Measurements from ENCODE around the gene CACNB4. TPM values are rescaled to one million over a fixed set of nuclear protein-coding genes. Genes with fewer than 3 reads are reported as not detected.
"Not testable (repeated sequence)": the region's sequence is repeated elsewhere in the genome, so short reads cannot be mapped to it uniquely, and the experiment has no call there.

CACNB4 gene
- total and polyA plus RNA-seq, 4 donors = 13.8 to 62.9 (median 23.6) TPM

DNA sequence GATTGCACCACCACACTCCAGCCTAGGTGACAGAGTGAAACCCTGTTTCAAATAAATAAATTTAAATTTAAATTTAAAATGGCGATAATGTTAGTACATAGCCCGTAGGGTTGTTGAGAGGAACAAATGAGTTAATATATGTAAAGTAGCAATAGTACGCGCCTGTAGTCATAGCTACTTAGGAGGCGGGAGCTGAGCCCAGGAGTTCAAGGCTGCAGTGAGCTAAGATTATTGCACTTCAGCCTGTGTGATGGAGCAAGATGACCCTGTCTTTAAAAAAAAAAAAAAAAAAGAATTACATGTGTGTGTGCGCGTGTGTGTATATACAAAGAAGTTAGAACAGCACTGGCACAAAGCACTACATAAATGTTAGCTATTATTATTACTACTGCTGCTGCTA, 153.2 kb downstream of the CACNB4 start:
- Histone ChIP-seq H3K27me3 (ENCODE audit: control insufficient read depth, insufficient read depth, low read length) (no peaks in the 10 kb centered on the region), H3K27ac (ENCODE audit: low read depth, low read length) (no peak overlapping the region), H3K9me3 (ENCODE audit: control insufficient read depth, insufficient read depth, low read length) (peaks cover 2% of the 10 kb centered on the region), H3K4me3 (ENCODE audit: low read depth, low read length) (no peak overlapping the region), H3K36me3 (ENCODE audit: control insufficient read depth, insufficient read depth, low read length) (no peaks in the 10 kb centered on the region), H3K4me1 (ENCODE audit: control insufficient read depth, insufficient read depth, low read length) (peaks cover 12% of the 10 kb centered on the region)
- DNase-seq (ENCODE audit: low read depth in 4 of 6, low spot score in 6 of 6) = no peak
- 100% methylated on average over 3 of the region's 7 CpGs for WGBS (ENCODE audit: insufficient coverage)

DNA sequence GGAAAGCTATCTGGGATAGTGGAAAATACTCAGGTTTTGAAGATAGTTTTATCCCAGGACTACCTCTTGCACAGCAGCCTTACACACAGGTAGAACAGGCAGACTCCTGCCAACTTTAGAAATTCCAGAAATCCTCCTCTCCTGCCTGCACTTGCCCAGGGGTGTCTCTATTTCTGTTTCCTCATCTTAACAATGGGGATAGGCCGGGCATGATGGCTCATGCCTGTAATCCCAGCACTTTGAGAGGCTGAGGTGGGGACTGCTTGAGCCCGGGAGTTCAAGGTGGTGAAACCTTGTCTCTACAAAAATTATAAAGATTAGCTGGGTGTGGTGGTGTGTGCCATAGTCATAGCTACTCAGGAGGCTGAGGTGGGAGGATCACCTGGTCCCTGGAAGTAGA, 153.7 kb downstream of the CACNB4 start:
- 100% methylated on average over 1 of the region's 2 CpGs for WGBS (ENCODE audit: insufficient coverage)
- Histone ChIP-seq H3K4me3 (ENCODE audit: low read depth, low read length) (no peak overlapping the region), H3K36me3 (ENCODE audit: control insufficient read depth, insufficient read depth, low read length) (no peaks in the 10 kb centered on the region), H3K4me1 (ENCODE audit: control insufficient read depth, insufficient read depth, low read length) (peaks cover 12% of the 10 kb centered on the region), H3K9me3 (ENCODE audit: control insufficient read depth, insufficient read depth, low read length) (peaks cover 2% of the 10 kb centered on the region), H3K27me3 (ENCODE audit: control insufficient read depth, insufficient read depth, low read length) (no peaks in the 10 kb centered on the region), H3K27ac (ENCODE audit: low read depth, low read length) (no peak overlapping the region)
- no peak for DNase-seq (ENCODE audit: low read depth in 4 of 6, low spot score in 6 of 6)

DNA sequence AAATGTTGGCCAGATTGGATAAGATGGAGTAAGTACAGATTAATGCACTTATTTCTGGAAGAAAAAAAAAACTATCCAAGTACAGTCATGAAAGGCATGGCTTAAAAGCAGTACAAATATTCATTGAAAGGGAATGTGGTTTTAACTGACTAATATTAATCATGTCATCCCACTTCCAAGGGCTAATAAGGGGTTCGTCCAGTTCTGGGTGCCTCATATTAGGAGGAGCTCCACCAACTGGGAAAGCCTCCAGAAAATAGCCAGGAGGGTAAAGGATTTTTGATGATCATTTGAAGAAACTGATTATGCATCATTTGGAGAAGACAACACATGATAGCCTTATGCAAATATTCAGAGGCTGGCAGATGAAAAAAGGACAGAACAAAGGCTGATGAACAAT, 155.4 kb downstream of the CACNB4 start:
- no peaks in the 10 kb centered on the region for H3K27me3 ChIP-seq (ENCODE audit: control insufficient read depth, insufficient read depth, low read length)
- peaks cover 12% of the 10 kb centered on the region for H3K4me1 ChIP-seq (ENCODE audit: control insufficient read depth, insufficient read depth, low read length)
- DNase-seq (ENCODE audit: low read depth in 4 of 6, low spot score in 6 of 6) = no peak
- H3K9me3 ChIP-seq (ENCODE audit: control insufficient read depth, insufficient read depth, low read length) = peaks cover 2% of the 10 kb centered on the region
- H3K27ac ChIP-seq (ENCODE audit: low read depth, low read length) = no peak overlapping the region
- no peaks in the 10 kb centered on the region for H3K36me3 ChIP-seq (ENCODE audit: control insufficient read depth, insufficient read depth, low read length)
- no CpG with 5 or more reads among the region's 1 CpG for WGBS (ENCODE audit: insufficient coverage)
- no peak overlapping the region for H3K4me3 ChIP-seq (ENCODE audit: low read depth, low read length)

DNA sequence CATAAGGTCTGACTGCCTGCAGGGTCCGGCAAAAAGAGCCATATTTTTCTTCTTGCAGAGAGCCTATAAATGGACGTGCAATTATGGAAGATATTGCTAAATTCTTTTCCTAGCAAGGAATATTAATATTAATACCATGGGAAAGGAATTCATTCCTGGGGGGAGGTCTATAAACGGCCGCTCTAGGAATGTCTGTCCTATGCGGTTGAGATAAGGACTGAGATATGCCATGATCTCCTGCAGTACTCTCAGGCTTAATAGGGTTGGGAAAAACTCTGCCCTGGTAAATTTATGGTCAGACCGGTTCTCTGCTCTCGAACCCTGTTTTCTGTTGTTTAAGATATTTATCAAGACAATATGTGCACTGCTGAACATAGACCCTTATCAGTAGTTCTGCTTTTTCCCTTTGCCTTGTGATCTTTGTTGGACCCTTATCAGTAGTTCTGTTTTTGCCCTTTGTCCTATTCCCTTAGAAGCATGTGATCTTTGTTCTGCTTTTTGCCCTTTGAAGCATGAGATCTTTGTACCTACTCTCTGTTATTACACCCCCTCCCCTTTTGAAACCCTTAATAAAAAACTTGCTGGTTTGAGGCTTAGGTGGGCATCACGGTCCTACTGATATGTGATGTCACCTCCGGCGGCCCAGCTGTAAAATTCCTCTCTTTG, 156.2 kb downstream of the CACNB4 start:
- DNase-seq (ENCODE audit: low read depth in 4 of 6, low spot score in 6 of 6) = not testable (repeated sequence)

GRCh38 chr2:151937966-151938365, 160.9 kb downstream of the CACNB4 start:
- Histone ChIP-seq H3K4me1 (ENCODE audit: control insufficient read depth, insufficient read depth, low read length) (no peaks in the 10 kb centered on the region), H3K36me3 (ENCODE audit: control insufficient read depth, insufficient read depth, low read length) (no peaks in the 10 kb centered on the region), H3K9me3 (ENCODE audit: control insufficient read depth, insufficient read depth, low read length) (peaks cover 2% of the 10 kb centered on the region), H3K27me3 (ENCODE audit: control insufficient read depth, insufficient read depth, low read length) (no peaks in the 10 kb centered on the region), H3K4me3 (ENCODE audit: low read depth, low read length) (no peak overlapping the region), H3K27ac (ENCODE audit: low read depth, low read length) (no peak overlapping the region)
- DNase-seq (ENCODE audit: low read depth in 4 of 6, low spot score in 6 of 6) = no peak

More for the DNA sequence above, 156.2 kb downstream of the CACNB4 start:
- H3K4me3 ChIP-seq (ENCODE audit: low read depth, low read length); H3K36me3 ChIP-seq (ENCODE audit: control insufficient read depth, insufficient read depth, low read length); H3K27ac ChIP-seq (ENCODE audit: low read depth, low read length); H3K27me3 ChIP-seq (ENCODE audit: control insufficient read depth, insufficient read depth, low read length); H3K9me3 ChIP-seq (ENCODE audit: control insufficient read depth, insufficient read depth, low read length): not testable (repeated sequence)
- WGBS (ENCODE audit: insufficient coverage) = 100% methylated on average over 3 of the region's 10 CpGs
- H3K4me1 ChIP-seq (ENCODE audit: control insufficient read depth, insufficient read depth, low read length) = peaks cover 10% of the 10 kb centered on the region

DNA sequence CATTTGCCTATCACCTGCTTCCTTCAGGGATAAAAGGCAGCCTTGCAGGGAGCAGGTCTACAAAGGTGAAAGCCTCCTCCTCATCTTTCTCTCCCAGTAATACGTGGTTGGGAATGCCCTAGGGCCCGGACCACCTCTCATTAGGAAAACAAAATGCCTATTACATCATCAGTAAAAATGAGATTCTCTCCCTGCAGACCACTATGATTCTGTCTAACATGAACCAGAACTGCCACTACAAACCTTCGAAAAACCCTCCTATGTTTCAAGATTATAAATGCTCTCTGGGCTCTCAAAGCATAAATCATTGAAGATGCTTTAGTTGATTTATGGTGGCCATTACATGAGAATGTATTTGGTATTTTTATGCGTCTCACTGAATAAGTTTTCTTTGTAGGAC, 162.2 kb downstream of the CACNB4 start:
- H3K9me3 ChIP-seq (ENCODE audit: control insufficient read depth, insufficient read depth, low read length) = no peaks in the 10 kb centered on the region
- DNase-seq (ENCODE audit: low read depth in 4 of 6, low spot score in 6 of 6) = peak in 1 of 6 donors; percentile 61
- H3K27ac ChIP-seq (ENCODE audit: low read depth, low read length) = no peak overlapping the region
- no peaks in the 10 kb centered on the region for H3K27me3 ChIP-seq (ENCODE audit: control insufficient read depth, insufficient read depth, low read length)
- no peaks in the 10 kb centered on the region for H3K36me3 ChIP-seq (ENCODE audit: control insufficient read depth, insufficient read depth, low read length)
- WGBS (ENCODE audit: insufficient coverage) = 39% methylated on average over 2 of the region's 4 CpGs
- H3K4me1 ChIP-seq (ENCODE audit: control insufficient read depth, insufficient read depth, low read length) = no peaks in the 10 kb centered on the region
- no peak overlapping the region for H3K4me3 ChIP-seq (ENCODE audit: low read depth, low read length)

- H3K9me3 ChIP-seq (ENCODE audit: control insufficient read depth, insufficient read depth, low read length) = no peaks in the 10 kb centered on the region
- no peaks in the 10 kb centered on the region for H3K27me3 ChIP-seq (ENCODE audit: control insufficient read depth, insufficient read depth, low read length)
- no peak overlapping the region for H3K4me3 ChIP-seq (ENCODE audit: low read depth, low read length)
- no peak overlapping the region for H3K27ac ChIP-seq (ENCODE audit: low read depth, low read length)
- no peaks in the 10 kb centered on the region for H3K36me3 ChIP-seq (ENCODE audit: control insufficient read depth, insufficient read depth, low read length)
- no peak for DNase-seq (ENCODE audit: low read depth in 4 of 6, low spot score in 6 of 6)
- no peaks in the 10 kb centered on the region for H3K4me1 ChIP-seq (ENCODE audit: control insufficient read depth, insufficient read depth, low read length)
Measured at GRCh38 chr2:151933266-151933804, 165.5 kb downstream of the CACNB4 start.

- no peak for DNase-seq (ENCODE audit: low read depth in 4 of 6, low spot score in 6 of 6)
- H3K27me3 ChIP-seq (ENCODE audit: control insufficient read depth, insufficient read depth, low read length) = no peaks in the 10 kb centered on the region
- H3K36me3 ChIP-seq (ENCODE audit: control insufficient read depth, insufficient read depth, low read length) = no peaks in the 10 kb centered on the region
- H3K9me3 ChIP-seq (ENCODE audit: control insufficient read depth, insufficient read depth, low read length) = no peaks in the 10 kb centered on the region
- no peak overlapping the region for H3K4me3 ChIP-seq (ENCODE audit: low read depth, low read length)
- WGBS (ENCODE audit: insufficient coverage) = no CpG with 5 or more reads among the region's 1 CpG
- H3K4me1 ChIP-seq (ENCODE audit: control insufficient read depth, insufficient read depth, low read length) = no peaks in the 10 kb centered on the region
- H3K27ac ChIP-seq (ENCODE audit: low read depth, low read length) = no peak overlapping the region
Measured at GRCh38 chr2:151931756-151932155, 167.1 kb downstream of the CACNB4 start.

- Histone ChIP-seq H3K9me3 (ENCODE audit: control insufficient read depth, insufficient read depth, low read length) (no peaks in the 10 kb centered on the region), H3K36me3 (ENCODE audit: control insufficient read depth, insufficient read depth, low read length) (no peaks in the 10 kb centered on the region), H3K27me3 (ENCODE audit: control insufficient read depth, insufficient read depth, low read length) (no peaks in the 10 kb centered on the region), H3K27ac (ENCODE audit: low read depth, low read length) (no peak overlapping the region), H3K4me3 (ENCODE audit: low read depth, low read length) (no peak overlapping the region), H3K4me1 (ENCODE audit: control insufficient read depth, insufficient read depth, low read length) (no peaks in the 10 kb centered on the region)
- DNase-seq (ENCODE audit: low read depth in 4 of 6, low spot score in 6 of 6) = no peak
- WGBS (ENCODE audit: insufficient coverage) = 67% methylated on average over 1 of the region's 1 CpG
Measured at GRCh38 chr2:151931030-151931611, 167.7 kb downstream of the CACNB4 start.

- Histone ChIP-seq H3K4me3 (ENCODE audit: low read depth, low read length) (no peak overlapping the region), H3K36me3 (ENCODE audit: control insufficient read depth, insufficient read depth, low read length) (no peaks in the 10 kb centered on the region), H3K27ac (ENCODE audit: low read depth, low read length) (no peak overlapping the region), H3K4me1 (ENCODE audit: control insufficient read depth, insufficient read depth, low read length) (no peaks in the 10 kb centered on the region), H3K9me3 (ENCODE audit: control insufficient read depth, insufficient read depth, low read length) (no peaks in the 10 kb centered on the region), H3K27me3 (ENCODE audit: control insufficient read depth, insufficient read depth, low read length) (no peaks in the 10 kb centered on the region)
- no peak for DNase-seq (ENCODE audit: low read depth in 4 of 6, low spot score in 6 of 6)
- no CpG with 5 or more reads among the region's 2 CpGs for WGBS (ENCODE audit: insufficient coverage)
Measured at GRCh38 chr2:151930042-151930441, 168.8 kb downstream of the CACNB4 start.
